ENCODE data around the gene GPS2. TPM values are rescaled to one million over a fixed set of nuclear protein-coding genes. Genes with fewer than 3 reads are reported as not detected.

GPS2 gene
- total RNA-seq, 1 experiment from 2014 or later: 62.6 TPM

- H2AK5ac ChIP-seq (ENCODE audit: insufficient read length, low read length): no peak overlapping the region
- peak overlapping the region; percentile 41 for H3K9ac ChIP-seq (ENCODE audit: extremely low read depth, insufficient read length, low read length)
- no peak overlapping the region for H2BK5ac ChIP-seq (ENCODE audit: insufficient read length, low read length)
- Mint-ChIP-seq H3K9me3 (no peaks in the 10 kb centered on the region), H3K27me3 (ENCODE audit: low read depth) (peaks cover 13% of the 10 kb centered on the region), H3K4me1 (peaks cover 16 to 23% of the 10 kb centered on the region in 2 experiments), H3K27ac (no peak overlapping the region), H3K36me3 (ENCODE audit: insufficient read depth in 1 of 3, low read depth in 3 of 3) (peaks cover 2 to 16% (median 11%) of the 10 kb centered on the region in 3 experiments; a peak in 5 of 7 replicates), H3K4me3 (peak overlapping the region; percentile 76 to 92)
- no peak overlapping the region for H2BK120ac ChIP-seq (ENCODE audit: low read depth, low read length, poor library complexity, severe bottlenecking)
- no peaks in the 10 kb centered on the region for H3K27me3 ChIP-seq (ENCODE audit: insufficient read depth, low read length)
- H3K4me1 ChIP-seq (ENCODE audit: insufficient read depth, low read length): peaks cover 4% of the 10 kb centered on the region; the same call in 1 of the 2 replicates
- H4K8ac ChIP-seq (replicated peaks; ENCODE audit: insufficient read length, low read depth, low read length): no peak overlapping the region
- no peaks in the 10 kb centered on the region for H4K20me1 ChIP-seq (ENCODE audit: control insufficient read depth, insufficient read depth, insufficient read length)
- H3T11ph ChIP-seq (ENCODE audit: low read length): no peak overlapping the region
- no peak overlapping the region for H2AFZ ChIP-seq (ENCODE audit: low read length)
- H3K9me3 ChIP-seq (ENCODE audit: control insufficient read depth, low read depth, low read length): no peaks in the 10 kb centered on the region
- no peaks in the 10 kb centered on the region for H3K79me2 ChIP-seq (ENCODE audit: insufficient read depth, low read length)
- H3K18ac ChIP-seq (ENCODE audit: insufficient read length, low read depth, low read length): no peak overlapping the region
- H2BK20ac ChIP-seq (ENCODE audit: low read depth, low read length, poor library complexity, severe bottlenecking): no peak overlapping the region
- H3K23ac ChIP-seq (ENCODE audit: insufficient read length, low read depth, low read length): no peak overlapping the region
- peak overlapping the region; percentile 75 for H3K4me2 ChIP-seq (ENCODE audit: insufficient read depth, insufficient read length, low read length)
- no peak overlapping the region for H2BK15ac ChIP-seq (ENCODE audit: low read depth, low read length)
- H3K4ac ChIP-seq (ENCODE audit: low read depth, low read length): no peak overlapping the region
- no peak overlapping the region for H2BK12ac ChIP-seq (ENCODE audit: insufficient read length, low read depth, low read length)
- no CpG with 5 or more reads among the region's 43 CpGs for WGBS (ENCODE audit: extremely low coverage, insufficient read length, low lambda C conversion rate)
- TF ChIP-seq CTCF (conservative IDR thresholded peaks at IDR 0.05): no peak
- peak; percentile 64 for DNase-seq
- no peaks in the 10 kb centered on the region for H3K79me1 ChIP-seq (ENCODE audit: insufficient read depth, low read depth, low read length, poor library complexity, severe bottlenecking)
- H3K14ac ChIP-seq (ENCODE audit: insufficient read depth, low read length): peak overlapping the region; percentile 55; the same call in 1 of the 2 replicates
- H4K5ac ChIP-seq (ENCODE audit: insufficient read length, low read depth, low read length): no peak overlapping the region
- H3K56ac ChIP-seq (ENCODE audit: insufficient read length, low read depth, low read length): no peak overlapping the region
- no peak overlapping the region for H4K91ac ChIP-seq (ENCODE audit: insufficient read length, low read depth, low read length)
- H3K23me2 ChIP-seq (ENCODE audit: insufficient read length, low read depth, low read length, poor library complexity, severe bottlenecking): peaks cover 12% of the 10 kb centered on the region
- H3K27ac ChIP-seq (ENCODE audit: insufficient read length, low read depth, low read length): no peak overlapping the region
Observed at GRCh38 chr17:7281953-7282751, 33.0 kb downstream of the GPS2 start.

Data from H9 (cell line).